HG03520 (cell line): Measurements from ENCODE around the gene KCNJ9.
"Not testable (repeated sequence)": the region's sequence is repeated elsewhere in the genome, so short reads cannot be mapped to it uniquely, and the experiment has no call there.

ENCODE experiments used
- ATAC-seq: cut with Tn5 transposase; IDR thresholded peaks from one replicate; pipeline ENCODE4 v1.9.1; 2021; ENCODE audit warnings: mild to moderate bottlenecking, moderate library complexity; ENCODE audit not compliant: unreplicated experiment

Gene KCNJ9

GRCh38 chr1:160101717-160102522 is 20.6 kb downstream of the KCNJ9 start:
- ATAC-seq: no peak

GRCh38 chr1:160103658-160104408 is 22.5 kb downstream of the KCNJ9 start:
- ATAC-seq: no peak

- ATAC-seq: no peak
These were observed 23.1 kb downstream of the KCNJ9 start for GRCh38 chr1:160104486-160104885.

DNA sequence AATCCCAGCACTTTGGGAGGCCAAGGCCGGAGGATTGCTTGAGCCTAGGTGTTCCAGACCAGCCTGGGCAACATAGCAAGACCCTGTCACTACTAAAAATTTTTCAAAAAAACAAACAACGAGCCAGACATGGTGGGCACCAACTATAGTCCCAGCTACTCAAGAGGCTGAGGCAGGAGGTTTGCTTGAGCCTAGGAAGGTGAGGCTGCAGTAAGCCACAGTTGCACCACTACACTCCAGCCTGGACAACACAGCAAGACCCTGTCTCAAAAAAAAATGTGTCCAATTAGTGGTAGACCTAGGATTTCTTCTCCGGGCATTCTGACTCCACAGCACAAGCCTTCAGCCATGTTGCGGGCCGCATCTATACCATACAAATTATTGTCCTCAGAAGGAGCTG is 23.8 kb downstream of the KCNJ9 start:
- ATAC-seq: no peak

GRCh38 chr1:160107512-160107911 is 26.2 kb downstream of the KCNJ9 start:
- ATAC-seq: no peak

DNA sequence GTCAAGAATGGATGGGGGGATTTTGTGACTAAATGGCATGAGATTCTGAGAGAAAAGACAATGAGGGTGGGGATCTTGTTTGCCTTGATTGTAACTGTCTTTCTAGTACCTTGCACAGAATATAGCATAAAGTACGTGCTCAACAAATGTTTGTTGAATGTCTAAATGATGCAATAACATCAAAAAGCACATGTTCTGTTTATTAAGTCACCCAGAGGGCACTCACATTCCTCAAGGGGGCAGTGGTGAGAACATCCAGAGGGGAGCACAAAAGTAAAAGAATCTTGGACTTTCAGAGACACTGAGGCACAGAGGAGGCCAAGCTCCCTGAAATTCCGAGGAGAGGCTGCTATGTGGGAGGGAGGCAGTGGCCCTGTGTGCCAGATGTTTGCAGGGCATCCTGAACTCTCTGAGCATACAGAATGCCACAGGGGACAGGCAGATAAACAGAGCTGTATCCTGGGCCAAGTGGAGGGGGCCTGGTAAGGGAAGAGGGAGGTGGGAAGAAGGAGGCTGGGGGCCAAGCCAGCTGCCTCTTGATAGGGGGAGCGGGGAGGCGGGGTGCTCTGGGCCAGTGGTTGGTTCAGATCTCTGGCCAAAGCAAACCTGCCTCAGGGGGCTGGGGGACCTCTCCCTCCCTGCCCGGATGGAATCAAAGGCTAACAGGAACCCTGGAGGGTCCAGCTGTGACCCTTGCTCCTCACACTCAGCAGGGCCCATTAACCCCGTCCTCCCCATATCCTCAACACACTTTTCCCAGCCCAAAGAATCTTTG is 27.7 kb downstream of the KCNJ9 start:
- ATAC-seq: no peak

DNA sequence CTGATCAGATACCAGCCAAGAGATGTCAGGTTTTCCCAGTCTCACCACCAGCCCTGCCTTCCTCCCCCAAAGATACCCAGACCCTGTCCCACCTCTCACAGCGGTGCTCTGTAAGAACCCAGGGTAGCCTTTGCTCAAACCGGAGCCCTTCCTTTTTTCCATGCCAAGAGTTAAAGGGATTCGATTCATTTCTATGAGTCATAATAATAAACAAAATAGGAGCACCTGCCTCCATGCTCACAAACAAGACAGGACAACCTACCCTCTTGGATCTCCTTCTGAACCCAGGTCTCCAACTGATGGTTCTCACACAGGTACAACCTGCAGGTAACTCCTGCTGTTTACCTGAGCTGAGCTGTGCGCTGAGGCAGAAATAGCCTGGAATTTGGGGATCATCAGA is 28.3 kb downstream of the KCNJ9 start:
- no peak for ATAC-seq

DNA sequence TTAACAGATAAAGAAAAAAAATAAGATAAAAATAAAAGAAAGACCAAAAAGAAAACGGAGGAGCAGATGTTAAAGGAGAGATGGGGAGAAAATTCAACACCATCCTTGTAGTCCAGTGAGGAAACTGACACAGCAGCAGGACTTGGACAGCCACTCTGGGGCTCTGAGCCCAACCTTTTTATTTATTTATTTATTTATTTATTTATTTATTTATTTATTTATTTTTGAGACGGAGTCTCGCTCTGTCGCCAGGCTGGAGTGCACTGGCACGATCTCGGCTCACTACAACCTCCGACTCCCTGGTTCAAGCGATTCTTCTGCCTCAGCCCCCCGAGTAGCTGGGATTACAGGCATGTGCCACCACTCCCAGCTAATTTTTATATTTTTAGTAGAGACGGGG is 30.1 kb downstream of the KCNJ9 start:
- not testable (repeated sequence) for ATAC-seq

DNA sequence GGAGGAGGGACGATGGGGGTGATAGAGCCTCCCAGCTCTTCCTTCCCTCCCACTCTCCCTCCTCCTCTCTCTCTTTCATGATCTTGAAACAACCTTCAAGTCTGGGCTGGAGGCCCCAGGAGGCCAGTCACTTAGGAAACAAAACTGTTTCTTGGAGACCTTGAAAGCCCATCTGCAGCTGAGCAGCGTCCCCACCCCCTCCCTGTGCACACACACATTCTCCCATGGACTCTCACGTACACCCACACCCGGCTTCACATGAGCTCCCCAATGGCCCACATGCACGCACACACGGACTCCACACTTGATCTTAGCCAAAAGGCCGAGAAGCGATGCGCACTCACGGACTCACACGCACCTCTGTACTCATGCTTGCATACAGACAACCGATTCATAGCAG is 31.0 kb downstream of the KCNJ9 start:
- no peak for ATAC-seq

- ATAC-seq: no peak
These were observed 32.1 kb downstream of the KCNJ9 start for GRCh38 chr1:160113407-160113806.

DNA sequence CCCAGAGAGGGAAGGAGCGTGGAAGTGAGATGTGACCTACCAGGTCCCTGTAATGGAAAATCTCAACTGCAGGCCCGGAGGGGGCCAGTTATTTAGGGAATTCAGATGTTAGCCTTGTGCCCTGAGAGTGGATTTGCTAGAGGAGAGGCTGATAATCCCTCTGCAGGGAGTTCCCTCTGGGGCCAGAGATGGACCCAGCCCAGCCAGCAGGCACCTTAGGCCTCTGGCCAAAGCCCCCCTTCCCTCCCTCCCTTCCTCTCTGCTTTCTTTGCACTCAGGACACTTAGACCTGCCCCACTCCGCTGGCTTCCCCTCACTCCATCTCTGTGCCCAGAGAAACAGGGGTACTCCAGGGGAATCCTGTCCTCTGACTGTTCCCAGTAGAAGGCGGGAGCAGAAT is 32.7 kb downstream of the KCNJ9 start:
- no peak for ATAC-seq

DNA sequence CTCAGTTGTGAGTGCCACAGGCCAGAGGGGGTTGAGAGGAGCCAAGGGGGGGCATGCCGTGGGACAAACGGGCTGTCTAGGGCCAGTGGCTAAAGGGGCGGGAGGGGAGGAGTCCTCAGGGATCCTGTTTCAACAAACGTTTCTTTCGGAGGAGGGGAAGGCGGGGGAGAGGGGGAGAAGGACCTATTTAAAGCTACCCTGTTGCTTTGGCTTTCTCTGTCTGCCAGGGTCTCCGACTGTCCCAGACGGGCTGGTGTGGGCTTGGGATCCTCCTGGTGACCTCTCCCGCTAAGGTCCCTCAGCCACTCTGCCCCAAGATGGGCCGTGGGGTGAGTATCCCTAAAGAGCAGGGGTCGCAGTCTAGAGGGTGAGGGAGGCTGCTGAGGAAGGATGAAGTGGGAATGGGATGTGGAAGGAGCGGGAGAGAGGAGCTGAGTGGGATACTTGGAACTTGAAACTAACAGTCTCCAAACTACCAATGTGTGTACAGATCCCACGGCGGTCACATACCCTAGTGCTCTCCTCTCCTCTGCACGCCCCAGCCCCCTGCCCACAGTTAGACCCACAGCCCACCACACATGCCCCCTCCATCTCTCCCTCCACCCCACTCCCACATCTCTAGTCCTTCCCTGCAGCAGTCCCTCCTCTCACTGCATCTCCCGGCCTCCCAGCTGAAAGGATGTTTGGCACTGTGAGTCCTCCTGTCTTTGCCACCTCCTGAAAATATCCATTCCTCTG is 34.4 kb downstream of the KCNJ9 start, which contains the start of gene ATP1A2:
ATP1A2 (plus strand) TSS at position 215 of the 738 bp plus-strand sequence; CDS start at position 318, 103 bp downstream.
- no peak for ATAC-seq

- no peak for ATAC-seq
These were observed 35.2 kb downstream of the KCNJ9 start for GRCh38 chr1:160116283-160117147.

DNA sequence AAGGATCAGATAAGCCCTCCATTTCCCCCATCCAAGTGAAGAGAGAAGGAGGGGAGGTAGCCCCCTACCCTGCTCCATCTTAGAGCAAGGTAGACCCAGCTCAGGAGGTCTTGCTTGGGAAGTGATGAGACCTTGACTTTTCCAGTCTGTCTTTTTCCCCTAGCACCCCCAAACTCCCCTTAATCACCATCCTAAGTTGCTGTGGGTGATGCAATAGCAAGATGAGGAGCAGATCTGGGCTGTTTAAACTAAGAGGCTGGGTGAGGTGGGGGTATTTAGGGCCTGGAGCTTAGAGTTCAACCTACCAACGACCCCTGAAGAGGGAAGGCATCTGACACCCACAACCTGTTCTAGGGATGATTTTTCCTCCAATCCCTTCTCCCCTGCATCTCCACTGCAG is 36.0 kb downstream of the KCNJ9 start:
- no peak for ATAC-seq

DNA sequence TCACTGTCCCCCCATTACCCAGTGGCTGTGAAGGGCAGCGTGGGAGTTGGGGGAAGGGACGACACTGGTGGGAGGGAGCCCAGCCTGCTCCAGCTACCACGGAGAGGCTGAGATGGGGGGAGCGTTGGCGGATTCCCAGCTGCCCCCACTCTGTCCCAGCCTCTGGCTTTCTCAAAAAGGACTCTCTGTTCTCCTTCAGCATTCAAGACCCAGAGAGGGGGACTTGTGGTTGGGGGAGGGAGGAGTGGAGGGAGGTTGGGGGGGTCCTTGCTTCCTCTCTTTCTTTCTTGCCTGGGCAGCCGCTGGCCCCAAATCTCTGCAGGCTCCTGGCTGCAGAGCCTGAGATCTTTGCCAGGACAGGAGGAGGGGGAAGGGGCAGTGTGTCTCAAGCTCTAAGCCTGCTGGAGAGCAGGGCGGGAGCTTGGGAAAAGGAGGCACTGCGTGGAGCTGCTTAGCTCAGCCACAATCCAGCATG is 36.4 kb downstream of the KCNJ9 start:
- ATAC-seq: no peak

GRCh38 chr1:160118928-160119327 is 37.6 kb downstream of the KCNJ9 start:
- no peak for ATAC-seq

- no peak for ATAC-seq
These were observed 39.5 kb downstream of the KCNJ9 start for GRCh38 chr1:160120797-160121196.

DNA sequence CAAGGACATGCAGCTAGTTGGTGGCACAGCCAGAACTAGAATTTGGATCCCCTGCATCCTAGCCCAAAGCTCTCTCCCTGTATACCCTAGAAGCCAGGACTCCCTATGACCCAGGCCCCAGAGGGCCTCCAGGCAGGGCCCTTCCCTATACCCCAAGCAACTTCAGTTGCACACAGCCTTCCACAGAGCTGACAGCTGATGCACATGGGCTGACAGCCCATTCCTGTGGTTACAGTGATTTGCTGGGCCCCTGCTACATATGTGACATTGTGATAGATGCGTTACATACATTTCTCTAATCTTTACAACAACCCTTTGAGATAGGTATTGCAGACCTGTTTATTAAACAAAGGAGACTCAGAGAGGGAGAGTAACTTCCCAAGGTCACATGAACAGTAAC is 40.0 kb downstream of the KCNJ9 start:
- ATAC-seq: no peak

DNA sequence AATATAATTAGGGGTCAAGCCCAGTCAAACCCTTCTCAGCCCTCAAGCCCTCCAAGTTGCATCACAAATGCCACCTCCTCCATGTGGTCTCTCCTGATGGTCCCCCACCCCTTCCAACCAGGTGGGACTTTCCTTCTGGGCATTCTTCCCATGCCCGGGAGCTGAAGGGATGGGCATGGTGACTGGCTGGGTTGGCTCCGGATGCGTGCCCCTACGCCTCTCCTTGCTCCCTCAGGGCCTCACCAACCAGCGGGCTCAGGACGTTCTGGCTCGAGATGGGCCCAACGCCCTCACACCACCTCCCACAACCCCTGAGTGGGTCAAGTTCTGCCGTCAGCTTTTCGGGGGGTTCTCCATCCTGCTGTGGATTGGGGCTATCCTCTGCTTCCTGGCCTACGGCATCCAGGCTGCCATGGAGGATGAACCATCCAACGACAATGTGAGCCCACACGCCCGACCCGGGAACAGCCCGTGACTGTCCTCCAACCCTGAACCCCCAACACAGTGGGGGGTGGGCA is 41.7 kb downstream of the KCNJ9 start:
- no peak for ATAC-seq
